ENCODE data around the gene SPIN2B. TPM values are rescaled to one million over a fixed set of nuclear protein-coding genes. Genes with fewer than 3 reads are reported as not detected.

Gene SPIN2B
- total and polyA plus RNA-seq, 2 of the 8 experiments (the other 6 are each of a cell fraction or from before 2014, with no cell fraction given): 7.4 to 12.8 TPM

GRCh38 chrX:57074458-57074857 lies 46.9 kb downstream of the SPIN2B start (continued):
- TF ChIP-seq CHD7 (IDR thresholded peaks at IDR 0.05; ENCODE audit: insufficient replicate concordance, low read length) (no peak), GTF2F1 (IDR thresholded peaks at IDR 0.05; ENCODE audit: borderline replicate concordance, low read depth, low read length) (no peak), NRF1 (IDR thresholded peaks at IDR 0.05; ENCODE audit: low read depth, low read length) (no peak), TEAD4 (IDR thresholded peaks at IDR 0.05; ENCODE audit: low read depth, low read length) (no peak), RAD21 (IDR thresholded peaks at IDR 0.05 in 1 of 2, conservative IDR thresholded peaks at IDR 0.05 in 1 of 2; ENCODE audit: low read depth in 2 of 2, low read length in 2 of 2) (no peak), TCF12 (IDR thresholded peaks at IDR 0.05; ENCODE audit: low read depth, low read length) (no peak), USF2 (IDR thresholded peaks at IDR 0.05; ENCODE audit: low read length) (no peak), TAF1 (IDR thresholded peaks at IDR 0.05; ENCODE audit: low read depth, low read length) (no peak), SIX5 (IDR thresholded peaks at IDR 0.05; ENCODE audit: low read depth, low read length) (no peak), SP1 (IDR thresholded peaks at IDR 0.05; ENCODE audit: low read depth, low read length) (no peak), RBBP5 (IDR thresholded peaks at IDR 0.05; ENCODE audit: borderline replicate concordance, low read depth, low read length) (no peak)
